GM23248 (cell line): ENCODE results near the gene CENPM.

Source experiments
- EZH2 ChIP-seq: fragments of 200-600 bp; sonication (generic); IDR thresholded peaks from 2 replicates; pipeline ENCODE4 v1.6.1; 2018; ENCODE audit warnings: antibody characterized with exemption, mild to moderate bottlenecking; ENCODE audit not compliant: insufficient read depth, poor library complexity, severe bottlenecking
- EZH2phosphoT487 ChIP-seq: fragments of 200-600 bp; sonication (generic); IDR thresholded peaks from 2 replicates; pipeline ENCODE4 v1.6.1; 2018; ENCODE audit warnings: antibody characterized with exemption, moderate library complexity, mild to moderate bottlenecking, low read depth; ENCODE audit not compliant: insufficient read depth

DNA sequence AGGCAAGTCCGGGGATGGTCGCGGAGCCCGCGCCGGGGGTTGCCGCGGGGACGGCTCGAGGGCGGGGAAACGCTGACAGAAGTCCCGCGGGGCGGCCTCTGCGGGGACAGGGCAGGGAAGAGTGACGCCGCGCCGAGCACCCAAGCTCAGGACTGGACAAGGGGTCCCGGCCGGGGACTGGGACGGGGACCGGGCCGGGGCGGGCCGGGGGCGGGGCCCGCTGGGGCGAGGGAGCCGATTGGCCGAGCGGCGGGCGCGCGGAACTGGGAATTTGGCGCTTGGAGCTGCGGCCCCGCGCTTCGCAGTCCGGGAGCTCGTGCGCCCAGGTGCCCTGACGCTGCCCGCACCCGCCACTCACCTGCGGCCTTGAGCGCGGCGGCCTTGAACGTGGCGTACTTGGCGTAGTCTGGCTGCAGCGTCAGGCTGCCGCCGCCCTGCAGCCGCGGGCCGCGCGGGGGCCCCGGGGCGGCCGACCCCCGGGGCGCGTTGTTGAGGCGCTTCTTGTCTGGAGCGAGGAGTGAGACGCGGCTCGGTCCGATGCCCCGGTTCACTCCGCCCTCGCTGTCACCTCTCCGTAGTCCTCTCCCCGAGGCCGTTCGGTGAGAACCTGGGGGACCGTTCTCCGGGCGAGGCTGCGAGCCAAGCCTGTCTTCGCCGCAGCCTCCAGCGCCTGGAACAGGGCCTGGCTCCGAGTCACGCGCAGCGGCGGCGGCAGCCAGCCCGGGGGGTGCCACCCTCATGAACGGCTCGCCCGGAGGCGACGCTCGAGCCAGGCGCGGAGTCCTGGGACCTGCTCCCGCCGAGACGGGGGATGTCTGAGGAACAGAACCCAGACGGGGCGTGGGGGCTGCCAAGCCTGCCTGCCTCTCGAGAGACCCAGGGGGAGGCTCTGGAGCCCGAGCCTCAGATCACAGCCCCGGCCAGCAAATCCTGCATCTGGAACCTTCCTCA is 36.6 kb downstream of the CENPM start:
- TF ChIP-seq EZH2 (no peak), EZH2phosphoT487 (no peak)
